Measurements from ENCODE around the gene TPSD1. TPM values are rescaled to one million over a fixed set of nuclear protein-coding genes. Genes with fewer than 3 reads are reported as not detected.

Gene TPSD1
- total and polyA plus RNA-seq, 10 of the 15 experiments (the other 5 are each of a cell fraction or from before 2014, with no cell fraction given) = not detected

GRCh38 chr16:1222553-1223354 is 33.1 kb upstream of the TPSD1 start (continued):
- TF ChIP-seq MEF2B (IDR thresholded peaks at IDR 0.05; ENCODE audit: partially characterized antibody, poor library complexity, severe bottlenecking) (no peak), SIX5 (IDR thresholded peaks at IDR 0.05; ENCODE audit: low read depth, low read length, severe bottlenecking) (no peak), TCF7 (IDR thresholded peaks at IDR 0.05; ENCODE audit: borderline replicate concordance) (no peak)

GRCh38 chr16:1223355-1224214 is 32.3 kb upstream of the TPSD1 start:
- intact Hi-C loops (cut with micrococcal nuclease; ENCODE audit: unreplicated experiment) = no loop called here
- H2AFZ ChIP-seq (ENCODE audit: control insufficient read depth, low read depth, low read length) = no peak overlapping the region
- RAD21 ChIA-PET (ENCODE audit: unreplicated experiment) = no interaction called here
- no peaks in the 10 kb centered on the region for H4K20me1 ChIP-seq (ENCODE audit: control insufficient read depth, insufficient read depth)
- H3K27me3 ChIP-seq (replicated peaks in 1 of 2; ENCODE audit: control insufficient read depth in 2 of 2, insufficient read depth in 2 of 2, low read length in 1 of 2) = no peaks in the 10 kb centered on the region; a peak in 1 of 4 replicates
- TF ChIP-seq BCLAF1 (IDR thresholded peaks at IDR 0.05) (no peak), BHLHE40 (IDR thresholded peaks at IDR 0.05; ENCODE audit: borderline replicate concordance in 1 of 2, low read depth in 2 of 2, low read length in 1 of 2) (no peak), TBL1XR1 (IDR thresholded peaks at IDR 0.05; ENCODE audit: low read depth, low read length) (no peak), SUPT20H (IDR thresholded peaks at IDR 0.05; ENCODE audit: borderline replicate concordance, control insufficient read depth, low read depth, low read length) (no peak), RAD51 (IDR thresholded peaks at IDR 0.05) (no peak), SMAD5 (IDR thresholded peaks at IDR 0.05; ENCODE audit: low read depth) (no peak), USF1 (IDR thresholded peaks at IDR 0.05; ENCODE audit: borderline replicate concordance, extremely low read length, insufficient read depth, low read depth, low read length) (no peak), MYB (IDR thresholded peaks at IDR 0.05; ENCODE audit: borderline replicate concordance, low read depth, low read length) (no peak), SUZ12 (IDR thresholded peaks at IDR 0.05; ENCODE audit: unreplicated experiment) (no peak), JUNB (IDR thresholded peaks at IDR 0.05) (no peak), PBX3 (IDR thresholded peaks at IDR 0.05; ENCODE audit: insufficient replicate concordance, low read depth, low read length) (no peak), STAT3 (IDR thresholded peaks at IDR 0.05; ENCODE audit: low read depth, low read length) (no peak)
- WGBS (ENCODE audit: insufficient coverage, insufficient replicate concordance, low lambda C conversion rate, missing lambda C conversion rate) = 39% methylated on average over 38 of the region's 38 CpGs
- no peak for ATAC-seq
- H3K79me2 ChIP-seq (ENCODE audit: control insufficient read depth, insufficient read depth, low read length) = no peaks in the 10 kb centered on the region
- no peak for DNase-seq (ENCODE audit: low read depth, low spot score)
- H3K4me2 ChIP-seq (ENCODE audit: control insufficient read depth, insufficient read depth) = no peak overlapping the region
- POLR2A ChIA-PET = no interaction called here
- no peaks in the 10 kb centered on the region for H3K9me3 ChIP-seq (replicated peaks; ENCODE audit: control insufficient read depth, insufficient read depth, low read length)
- BruUV-seq (replicated peaks) = no TSS peak
- CTCF ChIA-PET = interaction anchor here (0.6 kb wide), 1 partner anchor 171 kb away, joined by 3 read pairs; no protein-coding TSS in a partner anchor
- no peak overlapping the region for H3K27ac ChIP-seq (ENCODE audit: control insufficient read depth, insufficient read depth)
- no peak overlapping the region for H3K4me3 ChIP-seq
- H3K9ac ChIP-seq (ENCODE audit: control insufficient read depth, insufficient read depth, low read length) = no peak overlapping the region
- in situ Hi-C loops (cut with MboI) = no loop called here
- SMC1A ChIA-PET (ENCODE audit: uncharacterized antibody, unreplicated experiment) = no interaction called here
- no peak for FAIRE-seq
- H3K36me3 ChIP-seq (ENCODE audit: control insufficient read depth in 2 of 2, insufficient read depth in 2 of 2, low read length in 1 of 2) = no peaks in the 10 kb centered on the region
- H3K4me1 ChIP-seq (ENCODE audit: control insufficient read depth, insufficient read depth, low read length) = no peaks in the 10 kb centered on the region
